Renal cortex interstitium (tissue), 3 donors: ENCODE results near the gene OR2AP1. TPM values are rescaled to one million over a fixed set of nuclear protein-coding genes. Genes with fewer than 3 reads are reported as not detected.

Experiments
- polyA plus RNA-seq, 3 donors: library from polyadenylated mRNA; unstranded; fragments of 120-200 nt; gene quantifications; one replicate each; pipeline ENCODE4 v1.2.1, GENCODE V29; 2013; ENCODE audit not compliant: insufficient read length in 3 of 3

OR2AP1 gene
- polyA plus RNA-seq, 3 donors = not detected

Other genes starting within 250 kb of the OR2AP1 start
- not detected for gene OR6C3, start 241.7 kb upstream of the OR2AP1 start, polyA plus RNA-seq
- gene OR6C75, start 209.5 kb upstream of the OR2AP1 start, polyA plus RNA-seq = under 1 TPM in 1 of 3 donors, not detected in 2; 0.11 TPM
- not detected for gene OR6C65, start 171.9 kb upstream of the OR2AP1 start, polyA plus RNA-seq
- gene OR6C76, start 146.2 kb upstream of the OR2AP1 start, polyA plus RNA-seq = not detected
- gene OR6C2, start 128.4 kb upstream of the OR2AP1 start, polyA plus RNA-seq = not detected
- gene OR6C70, start 102.3 kb upstream of the OR2AP1 start, polyA plus RNA-seq = not detected
- gene OR6C68, start 80.1 kb upstream of the OR2AP1 start, polyA plus RNA-seq = not detected
- gene OR6C4, start 22.9 kb upstream of the OR2AP1 start, polyA plus RNA-seq = not detected
- gene OR10P1, start 64.4 kb downstream of the OR2AP1 start, polyA plus RNA-seq = not detected
- gene ITGA7, start 135.4 kb downstream of the OR2AP1 start, polyA plus RNA-seq = 10 to 100 TPM; 23.7 to 45.7 (median 44.0) TPM
- gene BLOC1S1, start 143.6 kb downstream of the OR2AP1 start, polyA plus RNA-seq = 100 to 1,000 TPM; 102 to 143 (median 110) TPM
- 10 to 100 TPM; 22.5 to 46.1 (median 24.5) TPM for gene RDH5, start 147.9 kb downstream of the OR2AP1 start, polyA plus RNA-seq
- 100 to 1,000 TPM; 647 to 692 (median 648) TPM for gene CD63, start 156.5 kb downstream of the OR2AP1 start, polyA plus RNA-seq
- gene GDF11, start 170.7 kb downstream of the OR2AP1 start, polyA plus RNA-seq = 10 to 100 TPM; 19.5 to 25.6 (median 20.6) TPM
- 100 to 1,000 TPM in 2 of 3 donors, 10 to 100 TPM in 1; 97.2 to 143 (median 119) TPM for gene SARNP, start 245.3 kb downstream of the OR2AP1 start, polyA plus RNA-seq
- gene ORMDL2, start 245.6 kb downstream of the OR2AP1 start, polyA plus RNA-seq = 10 to 100 TPM; 33.7 to 34.7 (median 34.0) TPM